Ectodermal cell (in vitro differentiated cells): ENCODE data around the gene CLEC1B.
"Not testable (repeated sequence)": the region's sequence is repeated elsewhere in the genome, so short reads cannot be mapped to it uniquely, and the experiment has no call there.

ENCODE experiments used
- H3K27ac ChIP-seq: 2 replicates; pipeline ENCODE4 v1.7.0; 2013; ENCODE audit warnings: mild to moderate bottlenecking, low read depth, low read length; ENCODE audit not compliant: insufficient read depth, poor library complexity, severe bottlenecking
- H3K27me3 ChIP-seq: 2 replicates; pipeline ENCODE4 v1.7.0; 2013; ENCODE audit warnings: mild to moderate bottlenecking, low read length; ENCODE audit not compliant: insufficient read depth, control insufficient read depth, poor library complexity, severe bottlenecking
- H3K36me3 ChIP-seq: one replicate; pipeline ENCODE4 v1.7.0; 2013; ENCODE audit warnings: low read length; ENCODE audit not compliant: control insufficient read depth, insufficient read depth
- H3K4me1 ChIP-seq: one replicate; pipeline ENCODE4 v1.7.0; 2013; ENCODE audit warnings: low read length; ENCODE audit not compliant: control insufficient read depth, insufficient read depth
- H3K4me3 ChIP-seq: 2 replicates; pipeline ENCODE4 v1.7.0; 2013; ENCODE audit warnings: low read depth, low read length, control low read depth; ENCODE audit not compliant: insufficient read depth
- H3K9me3 ChIP-seq: 2 replicates; pipeline ENCODE4 v1.7.0; 2013; ENCODE audit warnings: mild to moderate bottlenecking, low read length, moderate library complexity; ENCODE audit not compliant: control insufficient read depth
- WGBS, 2 experiments: methylation state at CpG; one replicate each; pipeline ENCODE4 v1.1.7; 2013; ENCODE audit warnings: missing lambda C conversion rate in 2 of 2; 5-methylcytosine and 5-hydroxymethylcytosine counted together

The CLEC1B gene

GRCh38 chr12:9952954-9953729 is 45.8 kb downstream of the CLEC1B start:
- not testable (repeated sequence) for H3K27ac ChIP-seq, H3K9me3 ChIP-seq, H3K36me3 ChIP-seq, H3K4me1 ChIP-seq, H3K27me3 ChIP-seq, H3K4me3 ChIP-seq
- 91 to 94% methylated on average over 22 to 23 of the region's 55 CpGs for WGBS, 2 experiments

GRCh38 chr12:9951026-9951675 is 47.8 kb downstream of the CLEC1B start:
- Histone ChIP-seq H3K27ac (no peak overlapping the region), H3K4me3 (no peak overlapping the region), H3K4me1 (no peaks in the 10 kb centered on the region), H3K9me3 (no peaks in the 10 kb centered on the region), H3K27me3 (no peaks in the 10 kb centered on the region), H3K36me3 (no peaks in the 10 kb centered on the region)
- WGBS, 2 experiments = 94 to 96% methylated on average over 5 of the region's 5 CpGs

- no peak overlapping the region for H3K27ac ChIP-seq
- H3K9me3 ChIP-seq = no peaks in the 10 kb centered on the region
- H3K36me3 ChIP-seq = no peaks in the 10 kb centered on the region
- H3K4me1 ChIP-seq = no peaks in the 10 kb centered on the region
- WGBS, 2 experiments = 89% methylated on average over 3 of the region's 3 CpGs
- no peaks in the 10 kb centered on the region for H3K27me3 ChIP-seq
- H3K4me3 ChIP-seq = no peak overlapping the region
Observed at GRCh38 chr12:9948606-9949296, 50.2 kb downstream of the CLEC1B start.

DNA sequence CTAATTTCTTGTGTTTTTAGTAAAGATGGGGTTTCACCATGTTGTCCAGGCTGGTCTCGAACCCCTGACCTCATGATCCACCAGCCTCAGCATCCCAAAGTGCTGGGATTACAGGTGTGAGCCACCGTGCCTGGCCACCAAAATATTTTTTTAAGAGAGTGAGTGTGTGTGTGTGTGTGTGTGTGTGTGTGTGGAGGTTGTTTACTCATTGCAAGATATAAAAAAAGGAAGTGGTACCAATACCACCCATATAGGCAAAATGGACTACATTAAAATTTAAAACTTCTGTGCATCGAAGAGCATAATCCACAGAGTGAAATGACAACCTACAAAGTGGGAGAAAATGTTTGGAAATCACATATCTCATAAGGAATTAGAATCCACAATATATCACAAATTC is 51.2 kb downstream of the CLEC1B start:
- H3K27ac ChIP-seq = no peak overlapping the region
- no peak overlapping the region for H3K4me3 ChIP-seq
- 91 to 96% methylated on average over 3 of the region's 3 CpGs for WGBS, 2 experiments
- H3K27me3 ChIP-seq = no peaks in the 10 kb centered on the region
- no peaks in the 10 kb centered on the region for H3K36me3 ChIP-seq
- H3K9me3 ChIP-seq = no peaks in the 10 kb centered on the region
- H3K4me1 ChIP-seq = no peaks in the 10 kb centered on the region

DNA sequence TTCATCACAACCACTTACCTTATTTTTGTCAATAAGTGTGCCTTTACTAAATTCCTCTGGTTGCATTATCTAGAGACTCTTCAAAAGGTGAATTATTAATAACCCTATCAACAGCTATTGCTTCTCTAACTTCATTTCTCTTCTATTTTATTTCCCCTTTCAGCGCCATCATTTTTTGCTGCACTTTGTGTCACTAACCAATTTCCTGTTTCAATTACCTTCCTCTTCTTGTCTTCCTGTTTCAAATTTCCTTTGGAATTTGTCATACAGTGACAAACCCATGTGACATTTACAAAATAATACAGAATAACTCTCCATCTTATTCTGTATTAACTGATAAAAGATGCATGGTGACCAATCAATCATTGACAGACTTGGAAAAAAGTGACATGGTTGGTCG is 54.5 kb downstream of the CLEC1B start:
- WGBS, 2 experiments = 95 to 97% methylated on average over 1 of the region's 2 CpGs
- Histone ChIP-seq H3K27ac (no peak overlapping the region), H3K27me3 (no peaks in the 10 kb centered on the region), H3K9me3 (no peaks in the 10 kb centered on the region), H3K36me3 (no peaks in the 10 kb centered on the region), H3K4me1 (no peaks in the 10 kb centered on the region), H3K4me3 (no peak overlapping the region)

- no peak overlapping the region for H3K4me3 ChIP-seq
- H3K27me3 ChIP-seq = no peaks in the 10 kb centered on the region
- no peaks in the 10 kb centered on the region for H3K9me3 ChIP-seq
- H3K27ac ChIP-seq = no peak overlapping the region
- H3K36me3 ChIP-seq = no peaks in the 10 kb centered on the region
- WGBS, 2 experiments = 90 to 91% methylated on average over 19 of the region's 19 CpGs
- no peaks in the 10 kb centered on the region for H3K4me1 ChIP-seq
Observed at GRCh38 chr12:9943240-9943639, 55.7 kb downstream of the CLEC1B start.
